NCI-H1417 (cell line): ENCODE measurements around the gene IL22.
A peak's percentile ranks its signal among the peaks of the same experiment; 100 is the strongest.

Experiments
- DNase-seq, 3 experiments: peaks; one replicate each; lab custom pipeline; 2025; lab: John Stamatoyannopoulos, UW

IL22 gene

DNA sequence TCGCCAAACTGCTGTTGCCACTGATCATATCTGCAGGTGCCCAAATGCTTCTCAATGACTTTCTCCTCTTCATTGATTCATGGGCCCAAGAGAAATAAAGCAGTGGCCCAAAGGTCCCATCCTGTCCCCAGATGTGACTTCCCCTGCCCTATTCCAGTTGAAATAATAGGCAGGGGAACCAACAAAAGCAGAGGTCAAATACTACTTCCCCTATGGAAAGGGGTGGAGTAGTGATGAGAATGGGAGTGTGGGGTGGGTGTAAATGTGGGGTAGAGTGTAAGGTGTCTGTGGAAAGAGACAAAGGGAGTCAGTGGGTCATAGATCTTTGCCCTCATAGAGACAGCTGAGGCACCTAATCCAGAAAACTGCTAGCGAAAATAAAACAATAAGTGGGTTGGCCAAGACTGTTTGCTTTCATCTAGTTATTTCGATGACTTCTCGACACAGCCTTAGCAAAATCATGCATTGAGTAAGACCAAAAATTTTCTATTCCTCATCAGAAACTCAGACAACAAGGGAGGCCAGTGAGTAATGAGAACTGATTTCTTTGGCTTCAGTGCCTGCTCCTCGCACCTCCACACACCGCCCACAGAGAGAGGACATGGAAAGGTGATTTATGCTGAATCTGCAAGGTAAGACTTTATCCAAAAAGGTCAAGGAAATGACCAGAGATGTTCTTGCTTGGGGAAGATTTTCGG is 10.9 kb upstream of the IL22 start:
- DNase-seq = no peak

GRCh38 chr12:68263366-68263765 is 10.0 kb upstream of the IL22 start:
- no peak for DNase-seq

- DNase-seq = no peak
Measured at GRCh38 chr12:68261896-68262295, 8.5 kb upstream of the IL22 start.

DNA sequence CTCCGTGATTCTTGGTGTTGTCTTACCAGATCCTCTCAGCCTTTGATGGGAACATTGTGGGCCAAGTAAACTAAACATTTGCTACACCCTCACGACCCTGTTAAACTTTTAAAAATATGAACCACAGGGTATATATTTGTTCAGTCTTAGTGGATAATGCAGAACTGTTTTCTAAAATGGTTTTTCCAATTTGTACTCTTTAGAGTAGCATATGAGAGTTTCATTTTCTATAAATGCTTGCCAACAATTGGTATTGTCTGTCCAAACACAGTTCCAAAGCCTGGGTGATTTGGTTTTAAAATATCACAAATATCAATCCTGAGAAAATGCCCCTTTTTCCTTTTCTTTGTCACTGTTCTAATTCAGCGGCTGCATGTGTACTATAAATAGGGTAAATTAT is 6.7 kb upstream of the IL22 start:
- no peak for DNase-seq

- DNase-seq = no peak
Measured at GRCh38 chr12:68259318-68259940, 6.0 kb upstream of the IL22 start.

GRCh38 chr12:68252077-68252476 is 1.3 kb downstream of the IL22 start:
- no peak for DNase-seq

DNA sequence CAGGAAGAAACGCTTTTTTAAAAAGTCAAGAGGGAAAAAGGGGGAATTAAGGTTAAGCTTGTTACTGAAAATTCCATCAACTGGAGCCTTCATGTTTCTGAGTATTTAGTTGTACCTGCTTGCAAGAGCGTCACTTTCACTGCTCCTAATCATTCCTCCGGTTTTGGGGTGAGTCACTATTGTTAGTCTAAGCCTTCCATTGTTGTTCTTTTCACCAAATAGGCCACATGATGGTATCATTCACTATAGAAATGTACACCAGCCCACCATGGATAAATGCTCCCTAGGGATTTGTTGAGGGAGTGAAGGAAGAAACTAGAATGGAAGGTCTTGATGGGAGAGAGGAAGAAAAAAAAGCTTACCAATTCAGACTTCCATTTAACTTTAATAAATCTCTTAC is 3.0 kb downstream of the IL22 start:
- no peak for DNase-seq

GRCh38 chr12:68247785-68248184 is 5.6 kb downstream of the IL22 start:
- DNase-seq = no peak

- DNase-seq = no peak
Measured at GRCh38 chr12:68246350-68246749, 7.1 kb downstream of the IL22 start.

- no peak for DNase-seq
Measured at GRCh38 chr12:68245180-68246021, 8.0 kb downstream of the IL22 start.

DNA sequence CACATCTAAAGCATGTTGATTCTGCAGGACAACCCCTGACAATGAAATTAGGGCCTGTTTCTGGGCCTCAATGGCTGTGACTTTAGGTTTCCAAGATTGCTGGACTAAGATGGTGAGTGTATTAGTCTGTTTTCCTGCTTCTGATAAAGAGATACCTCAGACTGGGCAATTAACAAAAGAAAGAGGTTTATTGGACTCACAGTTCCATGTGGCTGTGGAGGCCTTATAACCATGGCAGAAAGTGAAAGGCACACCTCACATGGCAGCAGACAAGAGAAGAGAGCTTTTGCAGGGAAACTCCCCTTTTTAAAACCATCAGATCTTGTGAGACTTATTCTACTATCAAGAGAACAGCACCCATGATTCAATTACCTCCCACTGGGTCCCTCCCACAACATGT is 10.6 kb downstream of the IL22 start:
- DNase-seq = no peak

DNA sequence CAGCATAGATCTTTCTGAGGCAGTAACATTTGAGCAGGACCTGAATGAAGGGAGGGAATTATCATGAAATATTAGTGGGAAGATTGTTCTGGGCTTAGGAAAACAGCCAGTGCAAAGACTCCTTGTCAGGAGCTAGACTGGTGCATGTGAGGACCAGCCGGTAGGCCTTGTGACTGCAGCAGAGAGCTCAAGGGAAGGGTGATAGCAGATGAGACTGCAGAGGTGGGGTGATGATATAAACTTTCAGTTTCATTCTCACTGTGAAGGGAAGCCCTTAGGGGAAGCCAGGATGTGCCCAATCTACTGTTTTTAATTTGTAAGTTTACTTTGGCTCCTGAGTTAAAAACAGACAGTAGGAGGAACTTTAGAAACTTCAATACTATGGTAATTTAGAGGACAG is 12.4 kb downstream of the IL22 start:
- no peak for DNase-seq

DNA sequence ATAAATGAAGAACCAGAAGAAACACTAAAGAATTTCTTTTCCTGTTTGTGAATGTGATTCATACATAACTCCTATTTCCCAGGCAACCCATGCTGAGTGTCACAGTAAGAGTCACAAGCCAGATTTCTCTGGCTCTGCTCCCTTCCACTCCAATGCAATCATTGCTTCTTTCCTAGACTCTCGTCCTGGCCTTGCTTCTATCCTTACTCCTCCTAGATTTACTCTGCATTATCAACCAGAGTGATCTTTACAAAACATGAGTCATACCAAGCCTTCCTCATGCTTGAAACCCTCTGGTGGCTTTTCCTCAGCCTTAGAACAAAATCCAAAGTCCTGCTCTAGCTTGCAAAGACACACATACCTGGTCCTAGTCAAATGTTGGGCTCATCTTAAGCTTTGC is 13.3 kb downstream of the IL22 start:
- no peak for DNase-seq

DNA sequence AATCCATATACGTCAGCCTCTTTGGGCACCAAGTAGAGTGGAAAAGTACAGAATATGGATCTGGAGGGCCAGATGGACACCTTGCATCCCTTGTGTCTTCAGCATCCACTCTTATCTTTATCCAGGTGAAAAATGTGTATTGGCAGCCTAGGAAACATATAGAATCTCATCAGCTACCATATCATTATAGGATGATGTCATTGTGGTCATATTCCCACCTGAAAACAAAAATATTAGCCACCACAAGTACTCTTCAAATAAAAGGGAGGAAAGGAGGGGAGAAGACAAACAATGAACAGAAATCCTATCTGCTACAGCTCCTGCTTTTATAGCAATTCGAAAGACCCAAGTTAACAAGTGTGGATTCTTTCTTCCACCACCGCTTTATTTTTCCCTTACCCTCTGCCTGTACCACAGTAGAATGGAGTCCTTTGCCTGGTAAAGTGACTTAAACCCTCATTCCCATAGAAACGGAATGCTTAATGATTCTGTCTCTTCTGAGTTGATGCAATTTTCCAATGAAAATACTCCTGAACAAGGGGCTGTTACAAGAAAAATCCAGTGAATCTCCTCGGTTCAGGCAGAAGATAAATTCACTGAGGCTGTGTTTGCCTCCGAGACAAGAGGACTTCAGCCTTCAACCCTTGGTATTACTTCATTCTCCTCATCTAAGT is 14.0 kb downstream of the IL22 start:
- peak in 1 of 3 experiments; percentile 42 for DNase-seq

GRCh38 chr12:68237619-68238018 is 15.8 kb downstream of the IL22 start:
- no peak for DNase-seq

- peak in 1 of 3 experiments; percentile 52 for DNase-seq
Measured at GRCh38 chr12:68237078-68237477, 16.3 kb downstream of the IL22 start.

DNA sequence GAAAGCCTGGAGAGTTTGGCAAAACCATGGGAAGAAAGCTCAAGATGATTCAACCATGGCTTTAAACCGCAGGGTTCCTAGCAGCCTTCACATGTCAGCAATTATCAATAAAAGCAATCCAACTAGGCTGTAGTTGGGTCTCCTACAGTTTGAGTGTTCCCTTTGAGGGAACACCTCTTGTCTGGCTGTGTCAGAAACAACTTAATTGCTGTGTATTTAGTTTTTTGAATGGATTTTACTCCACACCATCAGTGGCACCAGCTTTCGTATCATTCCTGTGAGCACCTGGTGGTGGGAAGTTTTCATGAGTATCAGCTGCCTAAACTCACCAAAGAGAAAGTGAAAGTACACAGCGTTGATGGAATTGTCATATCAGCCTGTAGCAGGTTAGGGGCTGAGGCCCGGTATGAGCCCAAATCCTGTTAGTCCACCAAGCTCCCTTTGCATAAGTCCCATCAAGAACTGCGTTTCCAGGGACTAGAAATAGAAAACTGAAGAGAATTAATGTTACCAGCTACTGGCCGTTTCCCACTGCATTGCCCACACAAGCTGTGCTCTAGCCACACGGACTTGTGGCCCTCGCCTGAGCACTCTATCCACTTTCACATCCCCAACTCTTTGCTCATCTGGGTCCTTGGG is 16.9 kb downstream of the IL22 start:
- DNase-seq = peak in 2 of 3 experiments; percentile 39 to 64

DNA sequence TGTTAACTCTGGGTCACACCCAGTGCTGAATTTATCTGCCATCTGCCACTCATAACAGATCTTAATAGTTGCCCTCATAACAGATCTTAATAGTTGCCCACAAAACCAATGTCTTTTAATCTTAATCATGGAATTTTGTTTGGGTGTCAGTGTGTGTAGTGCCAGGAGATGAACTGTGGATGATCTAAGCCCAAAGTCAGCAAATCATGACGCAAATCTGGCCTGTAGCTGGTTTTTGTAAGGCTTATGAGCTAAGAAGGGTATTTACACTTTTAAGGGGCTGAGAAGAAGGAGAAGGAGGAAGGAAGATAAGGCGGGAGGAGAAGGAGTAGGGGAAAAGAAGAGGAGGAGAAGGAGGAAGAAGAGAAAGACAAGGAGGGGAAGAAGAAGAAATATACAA is 17.8 kb downstream of the IL22 start:
- DNase-seq = no peak

DNA sequence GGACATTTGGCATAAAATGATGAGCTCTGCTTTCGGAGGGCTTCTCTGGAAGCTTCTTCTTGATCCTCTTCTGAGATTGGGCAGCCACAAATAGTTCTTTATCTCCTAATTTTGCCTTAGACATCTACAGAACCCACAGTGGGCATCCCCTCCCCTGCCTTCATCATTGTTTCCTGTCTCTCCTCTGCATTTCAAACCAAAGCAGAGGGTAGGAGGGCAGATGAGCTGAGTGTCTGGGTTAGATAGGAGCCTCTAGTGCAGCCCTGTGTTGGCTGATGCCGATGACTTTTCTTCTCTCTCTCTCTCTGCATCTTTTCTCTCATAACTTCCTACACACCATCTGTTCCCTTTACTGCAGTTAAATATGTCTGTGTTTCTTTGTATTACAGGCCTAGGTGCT is 19.3 kb downstream of the IL22 start:
- no peak for DNase-seq

DNA sequence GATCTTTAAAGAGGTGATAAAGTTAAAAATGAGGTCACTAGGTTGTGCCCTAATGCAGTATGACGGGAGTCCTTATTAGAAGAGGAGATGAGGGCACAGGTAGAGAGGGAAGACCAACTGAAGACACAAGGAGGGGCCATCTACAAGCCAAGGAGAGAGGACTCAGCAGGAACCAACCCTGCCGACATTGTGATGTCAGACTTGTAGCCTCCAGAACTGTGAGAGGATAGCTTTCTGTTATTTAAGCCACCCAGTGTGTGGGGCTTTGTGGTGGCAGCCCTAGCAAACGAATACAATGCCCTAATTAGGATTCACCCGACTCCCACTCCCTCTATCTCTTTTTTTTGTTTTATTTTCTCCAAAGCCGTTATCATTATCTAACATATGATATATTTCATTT is 19.9 kb downstream of the IL22 start:
- DNase-seq = no peak

- no peak for DNase-seq
Measured at GRCh38 chr12:68231691-68232090, 21.7 kb downstream of the IL22 start.

GRCh38 chr12:68231229-68231628 is 22.2 kb downstream of the IL22 start:
- no peak for DNase-seq
